ENCODE data around the gene NUB1.
"Not testable (repeated sequence)": the region's sequence is repeated elsewhere in the genome, so short reads cannot be mapped to it uniquely, and the experiment has no call there.

Gene NUB1, protein sequence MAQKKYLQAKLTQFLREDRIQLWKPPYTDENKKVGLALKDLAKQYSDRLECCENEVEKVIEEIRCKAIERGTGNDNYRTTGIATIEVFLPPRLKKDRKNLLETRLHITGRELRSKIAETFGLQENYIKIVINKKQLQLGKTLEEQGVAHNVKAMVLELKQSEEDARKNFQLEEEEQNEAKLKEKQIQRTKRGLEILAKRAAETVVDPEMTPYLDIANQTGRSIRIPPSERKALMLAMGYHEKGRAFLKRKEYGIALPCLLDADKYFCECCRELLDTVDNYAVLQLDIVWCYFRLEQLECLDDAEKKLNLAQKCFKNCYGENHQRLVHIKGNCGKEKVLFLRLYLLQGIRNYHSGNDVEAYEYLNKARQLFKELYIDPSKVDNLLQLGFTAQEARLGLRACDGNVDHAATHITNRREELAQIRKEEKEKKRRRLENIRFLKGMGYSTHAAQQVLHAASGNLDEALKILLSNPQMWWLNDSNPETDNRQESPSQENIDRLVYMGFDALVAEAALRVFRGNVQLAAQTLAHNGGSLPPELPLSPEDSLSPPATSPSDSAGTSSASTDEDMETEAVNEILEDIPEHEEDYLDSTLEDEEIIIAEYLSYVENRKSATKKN

DNA sequence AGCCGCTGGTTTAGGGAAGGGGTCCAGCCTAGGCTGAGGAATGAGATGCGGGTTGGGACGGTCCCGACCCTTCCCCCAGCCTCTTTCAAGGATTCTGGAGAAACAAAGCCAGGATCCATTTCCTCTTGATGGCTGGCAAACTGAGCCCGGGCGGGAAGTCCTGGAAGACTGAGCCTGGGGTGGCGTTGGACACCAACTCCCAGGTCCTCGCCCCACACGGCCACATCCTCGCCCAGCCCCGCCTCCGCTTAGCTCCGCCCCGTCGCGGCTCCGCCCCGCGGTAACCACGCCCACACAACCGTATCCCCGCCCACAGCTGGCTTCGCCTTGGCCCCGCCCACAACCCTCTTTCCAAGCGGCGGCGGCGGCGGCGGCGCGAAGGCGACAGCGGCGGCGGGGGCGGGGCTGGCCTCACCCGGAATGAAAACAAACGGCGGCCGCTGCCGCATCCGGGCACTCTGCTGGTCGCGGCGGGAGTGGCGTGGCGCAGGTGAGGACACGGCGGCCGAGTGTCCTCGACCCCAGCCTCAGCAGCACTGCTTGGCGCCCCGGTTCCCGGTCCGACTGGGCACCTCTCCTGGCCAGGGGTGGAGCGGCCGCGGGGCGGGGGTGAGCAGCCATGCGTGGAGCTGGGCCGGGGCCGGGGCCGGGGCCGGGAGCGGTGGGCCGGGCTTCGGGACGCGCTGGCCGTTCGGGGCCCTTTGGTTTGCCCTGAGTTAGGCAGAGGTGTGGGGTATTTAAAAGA is at the start of gene NUB1:
Gene NUB1, plus strand, starts transcription at position 456 of the 745 bp plus-strand sequence. CDS start 3,538 bp downstream, outside the sequence.
- DNase-seq, result peak; percentile 87

DNA sequence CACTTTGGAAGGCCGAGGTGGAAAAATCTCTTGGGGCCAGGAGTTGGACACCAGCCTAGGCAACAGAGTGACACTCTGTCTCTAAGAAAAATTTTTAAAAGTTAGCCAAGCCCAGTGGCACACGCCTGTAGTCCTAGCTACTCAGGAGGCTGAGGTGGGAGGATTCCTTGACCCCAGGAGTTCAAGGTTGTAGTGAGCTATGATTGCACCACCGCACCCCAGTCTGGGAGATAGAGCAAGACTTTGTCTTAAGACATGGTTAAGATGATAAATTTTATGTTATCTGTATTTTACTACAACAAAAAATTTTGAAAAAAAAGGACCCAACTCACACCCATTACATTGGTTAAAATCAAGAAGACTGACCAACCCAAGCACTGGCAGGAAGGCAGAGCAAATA is 48.8 kb upstream of the NUB1 start:
- no peak for DNase-seq

DNA sequence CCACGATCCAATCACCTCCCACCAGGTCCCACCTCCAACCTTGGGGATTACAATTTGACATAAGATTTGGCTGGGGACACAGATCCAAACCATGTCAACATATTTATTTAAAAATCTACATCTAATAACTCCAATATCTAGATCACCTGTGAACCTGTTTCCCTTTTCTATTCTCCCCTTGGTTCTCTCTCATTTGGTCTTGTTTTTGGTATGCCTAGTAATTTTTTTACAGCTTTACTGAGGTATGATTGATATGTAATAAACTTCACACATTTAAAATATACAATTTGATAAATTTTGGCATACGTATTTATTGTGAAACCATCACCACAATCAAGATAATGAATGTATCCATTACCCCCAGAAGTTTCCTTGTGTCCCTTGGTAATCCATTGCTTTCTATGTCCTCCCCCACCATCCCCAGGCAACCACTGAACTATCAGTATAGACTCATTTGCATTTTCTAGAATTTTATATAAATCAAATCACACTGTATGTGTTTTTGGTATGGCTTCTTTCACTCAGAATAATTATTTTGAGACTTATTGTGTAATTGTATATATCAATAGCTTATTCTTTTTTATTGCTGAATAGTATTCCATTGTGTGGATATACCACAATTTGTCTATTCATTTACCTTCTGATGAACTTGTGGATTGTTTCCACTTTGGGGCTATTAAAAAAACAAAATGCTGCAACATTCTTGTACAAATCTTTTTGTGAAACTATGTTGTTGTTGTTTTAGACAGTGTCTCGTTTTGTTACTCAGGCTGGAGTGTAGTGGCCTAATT is 45.2 kb upstream of the NUB1 start:
- no peak for DNase-seq

DNA sequence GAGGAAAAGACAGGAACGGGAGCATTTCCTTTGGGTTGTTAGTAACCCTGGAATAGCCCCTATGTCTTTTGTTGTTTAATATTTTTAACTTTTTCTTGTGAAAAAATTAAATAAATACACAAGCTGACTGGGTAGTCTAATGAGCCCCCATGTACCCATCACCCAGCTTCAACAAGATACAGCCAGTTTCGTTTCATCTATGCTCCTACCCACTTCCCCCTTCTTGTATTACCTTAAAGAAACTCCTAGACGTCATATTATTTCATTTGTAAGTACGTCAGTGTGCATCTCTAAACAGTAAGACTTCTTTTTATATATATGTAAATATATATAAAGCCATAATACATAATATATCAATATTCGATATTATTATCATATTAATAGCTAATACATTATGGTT is 42.8 kb upstream of the NUB1 start:
- no peak for DNase-seq

DNA sequence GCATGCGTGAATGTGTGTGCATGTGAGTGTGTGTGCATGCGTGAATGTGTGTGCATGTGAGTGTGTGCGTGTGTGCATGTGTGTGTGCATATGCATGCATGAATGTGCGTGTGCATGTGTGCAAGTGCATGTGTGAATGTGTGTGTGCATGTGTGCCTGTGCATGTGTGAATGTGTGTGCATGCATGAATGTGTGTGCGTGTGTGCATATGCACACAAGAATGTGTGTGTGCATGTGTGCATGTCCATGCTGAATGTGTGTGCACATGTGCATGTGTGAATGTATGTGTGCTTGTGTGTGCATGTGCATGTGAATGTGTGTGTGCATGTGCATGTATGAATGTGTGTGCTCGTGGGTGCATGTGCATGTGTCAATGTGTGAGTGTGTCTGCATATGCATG is 42.1 kb upstream of the NUB1 start:
- DNase-seq, result no peak

DNA sequence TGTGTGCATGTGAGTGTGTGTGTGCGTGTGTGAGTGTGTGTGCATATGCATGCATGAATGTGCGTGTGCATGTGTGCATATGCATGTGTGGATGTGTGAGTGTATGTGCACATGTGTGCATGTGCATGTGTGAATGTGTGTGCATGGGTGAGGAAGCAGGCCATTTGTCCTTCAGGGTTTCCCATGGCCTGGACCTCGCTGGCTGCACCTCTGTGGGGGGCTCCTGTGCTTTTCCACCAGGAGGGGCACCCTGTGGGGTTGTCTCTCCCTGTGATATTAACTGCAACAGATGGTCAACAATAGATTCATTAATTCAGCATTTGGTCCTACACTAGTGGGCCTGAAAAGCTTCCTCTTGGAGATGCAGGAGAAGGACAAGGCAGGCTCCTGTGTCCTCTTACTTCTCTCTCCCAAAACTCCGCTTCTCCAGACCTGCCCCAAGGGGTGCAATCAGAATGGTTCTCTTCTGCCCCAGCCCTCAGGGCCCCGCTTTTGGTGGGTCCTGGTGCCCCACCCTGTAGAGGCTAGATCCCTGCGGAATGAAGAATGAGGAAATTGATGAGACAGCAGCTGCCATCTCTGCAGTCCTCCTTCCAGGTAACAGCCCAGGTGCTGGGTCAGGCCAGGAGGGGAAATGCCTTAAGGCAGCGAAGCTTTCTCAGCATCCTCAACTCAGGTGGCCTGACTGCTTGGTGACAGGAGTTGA is 41.5 kb upstream of the NUB1 start:
- DNase-seq, result no peak

DNA sequence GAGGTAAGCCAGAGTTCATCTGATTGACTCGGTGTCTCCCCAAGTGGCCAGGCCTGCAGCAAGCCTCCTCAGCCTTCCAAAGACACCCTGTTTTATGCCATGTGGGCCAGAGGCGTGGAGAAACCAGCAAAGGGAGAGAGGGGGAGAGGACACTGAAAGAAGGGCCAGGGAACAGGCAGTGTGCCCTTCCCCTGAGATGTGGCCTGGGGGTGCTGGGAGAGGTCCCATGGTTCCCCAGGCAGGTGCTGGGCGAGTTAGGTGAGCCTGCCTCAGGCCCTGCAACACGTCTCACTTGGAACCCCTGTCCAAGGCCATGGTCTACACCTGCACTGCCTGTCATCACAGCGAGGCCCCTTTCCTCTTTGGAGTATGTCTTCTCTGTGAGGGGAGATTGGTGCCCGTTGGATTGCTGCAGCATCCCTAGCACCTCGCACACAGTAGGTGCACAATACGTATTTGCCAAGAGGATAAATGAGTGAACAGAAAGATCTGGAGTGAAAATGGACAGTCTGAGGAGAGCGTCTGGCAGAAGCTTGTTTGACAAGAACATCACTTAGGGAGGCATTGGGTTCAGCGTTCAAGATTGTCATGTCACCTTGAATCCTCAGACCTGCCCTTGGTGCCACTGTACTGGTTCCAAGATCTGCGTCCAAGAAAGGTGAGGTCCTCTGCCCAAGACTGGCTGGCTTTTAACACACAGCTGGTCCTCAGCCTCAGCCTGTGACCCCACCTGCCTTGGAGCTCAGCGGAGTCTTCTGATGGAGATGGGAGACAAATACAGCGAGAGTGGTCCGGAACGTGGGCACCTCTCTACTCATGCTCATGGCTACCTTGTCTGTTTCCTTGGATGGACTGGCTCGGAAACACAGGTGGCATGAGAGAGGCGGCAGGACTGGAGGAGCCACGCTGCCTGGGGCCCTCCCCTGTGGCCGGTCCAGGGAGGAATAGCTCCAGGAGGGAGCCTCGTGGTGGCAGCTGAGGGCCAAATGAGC is 39.8 kb upstream of the NUB1 start:
- no peak for DNase-seq

DNA sequence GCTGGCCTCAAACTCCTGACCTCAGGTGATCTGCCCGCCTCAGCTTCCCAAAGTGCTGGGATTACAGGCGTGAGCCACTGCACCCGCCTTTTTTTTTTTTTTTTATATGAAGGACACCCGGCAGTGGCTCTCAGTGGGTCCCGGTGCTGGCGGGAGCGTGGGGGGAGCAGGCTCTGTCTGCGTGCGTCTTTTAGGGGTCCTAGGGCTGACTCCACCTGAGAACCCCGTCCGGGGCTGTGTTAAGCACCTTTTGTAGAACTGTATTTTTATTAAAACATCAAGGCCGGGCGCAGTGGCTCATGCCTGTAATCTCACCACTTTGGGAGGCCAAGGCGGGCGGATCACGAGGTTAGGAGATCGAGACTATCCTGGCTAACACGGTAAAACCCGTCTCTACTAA is 37.4 kb upstream of the NUB1 start:
- DNase-seq, result not testable (repeated sequence)

DNA sequence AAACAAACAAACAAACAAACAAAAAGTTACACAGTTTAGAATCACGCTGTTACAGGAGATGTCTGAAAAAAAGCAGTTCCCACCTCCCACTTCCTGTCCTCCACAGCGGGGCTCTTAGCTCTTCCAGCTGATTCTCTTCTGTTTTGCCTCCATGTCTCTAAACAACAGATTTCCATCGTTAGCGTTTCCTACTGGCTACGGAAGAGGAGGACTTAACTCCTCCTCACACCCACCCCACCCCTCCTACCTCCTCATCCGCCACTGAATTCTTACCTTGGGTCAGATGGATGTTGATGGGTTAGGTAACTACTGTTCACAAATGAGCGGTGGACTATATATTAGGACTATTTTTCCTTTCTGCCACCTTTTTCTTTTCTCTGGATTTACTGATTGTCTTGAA is 36.8 kb upstream of the NUB1 start:
- DNase-seq, result no peak

DNA sequence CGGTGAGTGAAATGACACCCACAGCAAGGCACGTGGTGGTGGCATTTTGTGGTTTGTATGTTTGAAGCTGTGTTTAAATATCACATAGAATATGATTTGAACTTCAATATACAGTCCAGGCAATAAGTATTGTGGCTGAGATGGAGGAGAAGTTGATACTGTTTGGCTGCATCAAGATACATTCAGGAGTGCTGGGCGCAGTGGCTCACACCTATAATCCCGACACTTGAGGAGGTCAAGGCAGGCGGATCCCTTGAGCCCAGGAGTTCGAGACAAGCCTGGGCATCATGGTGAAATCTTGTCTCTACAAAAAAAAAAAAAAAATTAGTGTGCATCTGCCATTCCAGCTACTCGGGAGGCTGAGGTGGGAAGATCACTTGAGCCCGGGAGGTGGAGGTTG is 35.2 kb upstream of the NUB1 start:
- DNase-seq, result no peak

DNA sequence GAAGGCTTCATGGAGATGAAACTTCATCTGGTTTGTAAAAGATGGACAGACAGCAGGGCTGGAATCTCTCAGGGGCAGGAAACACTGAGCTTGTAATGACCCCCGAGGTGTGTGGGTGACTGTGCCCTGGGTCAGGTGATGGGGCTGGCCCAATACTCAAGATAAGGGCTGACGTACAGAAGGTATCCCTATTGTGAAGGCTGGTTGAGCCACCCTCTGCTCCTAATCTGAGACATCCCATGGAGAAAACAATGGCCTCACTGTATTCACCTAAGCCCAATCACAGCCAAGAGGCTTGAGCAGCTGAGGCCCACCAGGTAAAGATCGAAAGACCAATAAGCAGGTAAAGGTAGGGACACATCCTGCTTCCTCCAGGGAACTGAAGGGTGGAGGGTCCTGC is 34.8 kb upstream of the NUB1 start:
- DNase-seq, result no peak

DNA sequence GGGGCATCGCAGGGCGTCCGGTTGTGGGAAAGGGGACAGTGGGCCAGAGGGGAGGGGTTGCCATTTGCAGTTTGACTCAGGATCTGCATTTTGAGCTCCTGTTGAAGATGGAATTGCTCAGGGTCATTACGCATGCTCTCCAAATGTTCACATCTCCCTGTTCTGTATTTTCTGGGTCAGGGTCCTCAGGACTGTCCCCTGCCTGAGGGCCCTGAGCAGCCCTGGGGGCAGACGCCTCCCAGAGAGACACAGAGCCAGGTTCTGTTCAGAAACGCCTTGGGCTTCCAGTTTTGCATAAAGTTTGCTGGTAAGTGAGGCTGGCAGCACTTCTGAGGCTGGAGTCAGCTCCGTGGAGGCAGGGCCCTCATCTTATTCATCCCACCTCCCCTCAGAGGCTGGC is 34.1 kb upstream of the NUB1 start:
- DNase-seq, result no peak

DNA sequence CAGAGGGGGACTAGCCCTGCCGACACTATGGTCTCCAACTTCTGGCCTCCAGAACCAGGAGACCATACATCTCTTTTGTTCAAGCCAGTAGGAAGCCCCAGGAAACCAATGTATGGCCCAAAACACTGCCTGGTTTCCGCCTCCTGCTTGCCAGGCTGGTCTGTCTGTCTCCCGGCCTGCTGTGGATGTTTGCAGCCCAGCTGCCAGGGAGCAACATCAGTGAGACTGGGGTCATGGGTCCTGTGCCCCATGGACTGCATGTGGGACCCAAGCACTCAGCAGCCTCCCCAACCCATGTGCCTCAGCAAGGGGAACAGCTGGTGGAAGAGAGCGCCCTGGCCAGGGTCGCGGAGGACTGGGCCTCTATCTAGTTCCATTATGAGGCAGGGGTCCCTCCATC is 33.4 kb upstream of the NUB1 start:
- DNase-seq, result no peak

DNA sequence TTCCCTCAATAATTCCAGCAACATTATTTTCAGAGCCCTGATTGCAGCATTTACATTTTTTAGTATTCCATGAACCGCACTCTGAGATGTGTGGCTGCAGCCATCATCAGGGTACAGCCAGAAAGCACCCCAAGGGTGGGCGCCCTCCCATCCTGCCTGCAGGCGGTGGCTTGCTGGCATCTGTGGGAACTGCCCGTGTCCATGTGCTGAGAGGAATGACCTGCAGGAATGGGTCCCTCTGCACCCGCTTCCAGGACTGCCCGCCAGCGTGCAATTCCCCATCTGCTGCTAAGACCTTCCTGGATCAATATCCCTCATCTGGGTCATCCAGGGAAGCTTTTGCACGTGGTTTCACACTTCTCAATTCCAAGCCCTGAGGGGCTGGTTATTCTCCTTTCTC is 32.8 kb upstream of the NUB1 start:
- no peak for DNase-seq

DNA sequence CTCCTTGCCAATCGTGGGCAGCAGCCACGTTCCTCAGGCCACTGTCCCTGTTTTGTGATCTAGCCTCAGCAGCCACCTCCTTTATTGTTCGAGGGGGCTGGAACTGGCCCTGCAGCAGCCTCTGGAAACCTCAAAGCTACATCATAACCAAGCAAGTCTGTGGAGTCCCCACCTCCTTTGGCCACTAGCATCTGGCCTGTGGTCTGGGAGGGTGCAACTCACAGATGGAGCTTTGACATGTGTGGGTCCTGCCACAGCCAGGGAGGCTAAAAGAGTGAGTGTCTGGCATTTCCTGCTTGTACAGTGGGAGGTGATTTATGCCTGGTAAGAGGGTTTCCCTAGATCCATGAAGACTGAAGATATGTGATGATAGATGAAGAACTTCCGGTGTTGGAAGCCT is 32.3 kb upstream of the NUB1 start:
- no peak for DNase-seq

DNA sequence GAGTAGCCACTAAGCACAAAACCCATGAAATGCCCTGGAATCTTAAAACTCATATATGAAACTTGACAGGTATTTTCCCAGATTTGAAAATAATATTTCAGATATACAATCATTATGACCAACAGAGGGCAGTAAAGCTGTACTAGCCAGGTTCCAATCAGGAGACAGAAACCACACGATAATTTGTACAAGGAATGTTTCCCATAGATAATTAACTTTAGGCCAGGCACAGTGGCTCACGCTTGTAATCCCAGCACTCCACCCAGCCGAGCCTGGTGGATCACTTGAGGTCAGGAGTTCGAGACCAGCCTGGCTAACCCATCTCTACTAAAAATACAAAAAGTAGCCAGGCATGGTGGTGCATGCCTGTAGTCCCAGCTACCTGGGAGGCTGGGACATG is 31.0 kb upstream of the NUB1 start:
- DNase-seq, result no peak

DNA sequence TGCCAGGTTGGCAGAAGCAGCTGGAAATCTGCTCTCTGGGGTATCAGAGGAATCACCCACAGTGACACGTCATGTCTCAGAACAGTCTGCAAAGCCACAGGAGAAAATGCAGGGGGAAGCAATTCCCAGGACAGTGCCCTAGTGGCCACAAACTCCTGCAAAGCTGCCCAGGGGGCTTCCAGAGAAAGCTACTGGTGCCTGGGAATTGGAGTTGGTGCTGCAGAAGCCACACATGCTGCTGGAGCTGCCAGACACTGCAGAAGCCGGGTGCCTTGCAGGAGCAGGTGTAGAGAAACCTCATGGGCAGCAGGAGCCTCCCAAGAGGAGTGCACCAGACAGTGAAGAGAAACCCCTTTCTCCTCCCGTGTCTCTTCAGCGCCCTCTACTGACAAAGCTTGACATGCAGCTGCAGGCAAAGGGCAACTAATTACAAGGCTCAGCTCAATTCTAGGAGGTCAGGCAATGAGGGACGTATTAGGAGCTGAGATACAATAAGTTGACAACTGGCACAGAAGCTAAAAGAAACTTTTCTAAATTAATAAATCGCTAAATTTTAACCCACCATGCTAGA is 30.2 kb upstream of the NUB1 start:
- DNase-seq, result no peak

DNA sequence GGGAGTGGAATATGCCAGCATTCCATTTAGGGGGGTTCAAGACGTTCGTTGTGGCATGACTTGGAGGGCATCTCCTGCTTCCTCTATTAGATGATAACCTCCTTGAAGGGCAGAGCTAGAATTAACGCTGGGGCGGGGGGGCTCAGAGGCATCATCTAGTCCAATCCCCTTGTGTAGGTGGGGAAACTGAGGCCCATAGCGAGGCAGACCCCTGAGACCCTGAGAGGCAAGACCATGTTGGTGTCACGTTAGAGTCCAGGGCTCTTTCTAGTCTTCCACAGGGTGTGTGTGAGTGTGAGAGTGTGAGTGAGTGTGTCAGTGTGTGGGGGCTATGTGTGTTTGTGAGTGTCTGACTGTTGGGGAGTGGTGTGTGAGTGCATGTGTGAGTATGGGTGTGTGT is 29.3 kb upstream of the NUB1 start:
- no peak for DNase-seq

DNA sequence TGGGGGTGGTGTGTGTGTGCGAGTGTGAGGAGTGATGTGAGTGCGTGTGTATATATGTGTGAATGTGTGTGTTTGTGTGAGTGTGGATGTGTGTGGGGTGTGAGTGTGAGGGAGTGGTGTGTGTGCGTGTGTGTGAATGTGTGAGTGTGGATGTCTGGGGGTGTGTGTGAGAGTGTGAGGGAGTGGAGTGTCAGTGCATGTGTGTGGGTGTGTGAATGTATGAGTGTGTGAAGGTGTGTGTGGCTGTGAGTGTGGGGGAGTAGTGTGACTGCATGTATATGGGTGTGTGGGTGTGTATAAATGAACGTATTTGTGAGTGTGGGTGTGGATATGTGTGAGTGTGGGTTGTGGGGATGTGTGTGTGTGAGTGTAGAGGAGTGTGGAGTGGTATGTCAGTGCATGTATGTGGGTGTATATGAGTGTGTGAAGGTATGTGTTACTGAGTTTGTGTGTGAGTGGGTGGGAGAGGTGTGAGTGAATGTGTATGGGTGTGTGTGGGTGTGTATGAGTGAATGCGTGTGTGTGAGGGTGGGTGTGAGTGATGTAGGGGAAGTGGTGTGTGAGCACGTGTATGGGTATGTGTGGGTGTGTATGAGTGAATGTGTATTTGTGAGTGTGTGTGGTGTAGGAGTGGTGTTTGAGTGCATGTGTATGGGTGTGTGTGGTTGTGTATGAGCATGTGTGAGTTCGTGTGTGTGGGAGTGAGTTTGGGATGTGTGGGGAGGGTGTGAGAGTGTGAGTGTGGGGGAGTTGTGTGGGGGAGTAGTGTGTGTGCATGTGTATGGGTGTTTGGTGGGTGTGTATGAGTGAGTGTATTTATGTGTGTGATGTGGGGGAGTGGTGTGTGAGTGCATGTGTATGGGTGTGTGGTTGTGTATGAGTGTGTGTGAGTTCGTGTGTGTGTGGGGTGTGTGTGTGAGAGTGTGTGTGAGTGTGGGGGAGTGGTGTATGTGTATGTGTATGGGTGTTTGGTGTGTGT is 28.5 kb upstream of the NUB1 start:
- DNase-seq, result no peak

DNA sequence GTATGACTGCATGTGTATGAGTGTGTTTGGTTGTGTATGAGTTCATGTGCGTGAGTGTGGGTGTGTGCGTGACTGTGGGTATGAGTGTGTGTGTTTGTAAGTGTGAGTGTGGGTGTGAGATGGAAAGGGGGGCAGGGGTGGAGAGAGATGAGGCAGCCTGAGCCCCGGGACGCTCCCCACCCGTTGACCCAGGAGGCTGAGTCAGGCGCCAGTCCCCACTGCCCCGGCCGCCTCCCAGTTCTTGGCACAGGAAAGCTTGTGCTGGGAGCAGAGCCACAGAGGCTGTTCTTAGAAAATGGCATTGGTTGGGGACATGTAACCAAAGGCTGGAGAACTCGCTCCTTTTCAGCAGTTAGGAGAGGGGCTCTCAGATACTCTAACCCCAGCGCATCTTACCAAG is 27.8 kb upstream of the NUB1 start:
- DNase-seq, result no peak

All from activated naive CD4-positive, alpha-beta T cell treated with anti-CD3 and anti-CD28 coated beads, Interleukin-2, amount 50 U/mL, for 16 hours (primary cell).